22Rv1 (cell line): Measurements from ENCODE around the gene TMEM88.

Experiments used
- CTCF ChIP-seq: fragments of 450-650 bp; IDR thresholded peaks from 2 replicates; pipeline ENCODE4 v1.5.1; 2017; ENCODE audit warnings: mild to moderate bottlenecking
- ZFX ChIP-seq: fragments of 450-650 bp; IDR thresholded peaks from 2 replicates; pipeline ENCODE4 v1.6.1; 2017; ENCODE audit warnings: antibody characterized with exemption, borderline replicate concordance

- TF ChIP-seq CTCF (no peak), ZFX (no peak)
Observed at GRCh38 chr17:7839876-7840261, 15.0 kb upstream of the TMEM88 start.
